ENCODE results near the gene CDH16. TPM values are rescaled to one million over a fixed set of nuclear protein-coding genes. Genes with fewer than 3 reads are reported as not detected.

CDH16 gene
- total and polyA plus RNA-seq, 2 donors (not counting 3 experiments of a cell fraction or from before 2014, with no cell fraction given), result not detected

DNA sequence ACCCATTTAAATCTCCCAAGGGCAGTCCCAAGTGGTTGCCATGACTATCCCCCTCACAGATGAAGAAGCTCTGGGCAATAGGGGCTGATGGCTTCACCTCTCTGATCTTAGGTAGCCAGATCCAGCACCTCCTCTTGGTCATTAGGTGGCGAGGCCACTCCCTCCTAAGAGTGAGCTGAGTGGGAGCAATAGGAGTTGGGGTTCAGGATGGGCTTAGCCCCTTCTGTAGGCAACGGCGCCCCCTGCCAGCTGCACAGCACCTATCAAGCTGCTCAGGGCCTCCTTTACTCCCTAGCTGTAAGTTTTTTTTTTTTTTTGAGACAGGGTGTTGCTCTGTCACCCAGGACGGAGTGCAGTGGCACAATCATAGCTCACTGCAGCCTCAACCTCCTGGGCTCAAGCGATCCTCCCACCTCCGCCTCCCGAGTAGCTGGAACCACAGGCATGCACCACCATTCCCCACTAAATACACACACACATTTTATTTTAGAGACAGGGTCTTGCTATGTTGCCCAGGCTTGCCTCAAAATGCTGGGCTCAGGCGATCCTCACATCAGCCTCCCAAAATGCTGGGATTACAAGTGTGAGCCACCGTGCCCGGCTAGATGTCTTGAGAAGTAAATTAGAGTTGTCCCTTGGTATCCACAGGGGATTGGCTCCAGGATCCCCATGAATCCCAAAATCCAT is 10.2 kb upstream of the CDH16 start:
- ChIA-PET CTCF (interaction anchor here (0.8 to 5.2 kb wide), 10 partner anchors 9 to 98 kb away, joined by 3 to 72 read pairs (median 4); partner anchors contain the start of genes NAE1 and PDP2), POLR2A (no interaction called here)
- Histone ChIP-seq H3K9ac (replicated peaks; ENCODE audit: extremely low read depth, insufficient read depth, low read length) (no peak overlapping the region), H3K4me2 (ENCODE audit: insufficient read depth, low read length) (no peak overlapping the region), H3K79me2 (ENCODE audit: control insufficient read depth, insufficient read depth, low read length) (peaks cover 7% of the 10 kb centered on the region), H3K9me1 (replicated peaks; ENCODE audit: control insufficient read depth, extremely low read depth, insufficient read depth, low read length) (no peaks in the 10 kb centered on the region), H3K27ac (ENCODE audit: insufficient read depth, low read depth, low read length) (no peak overlapping the region), H3K27me3 (ENCODE audit: control insufficient read depth in 2 of 2, insufficient read depth in 2 of 2, low read length in 2 of 2) (peaks cover 14 to 23% of the 10 kb centered on the region in 2 experiments), H3K4me1 (ENCODE audit: control insufficient read depth, extremely low read depth, insufficient read depth, low read length) (peaks cover 10% of the 10 kb centered on the region), H3K9me3 (replicated peaks; ENCODE audit: control insufficient read depth, insufficient read depth, low read length) (no peaks in the 10 kb centered on the region), H3K36me3 (ENCODE audit: control insufficient read depth in 2 of 2, extremely low read depth in 1 of 2, insufficient read depth in 2 of 2, low read length in 2 of 2) (no peaks in the 10 kb centered on the region), H4K20me1 (replicated peaks; ENCODE audit: control insufficient read depth, extremely low read depth, insufficient read depth, low read length) (no peaks in the 10 kb centered on the region), H3K4me3 (replicated peaks in 1 of 3; ENCODE audit: insufficient read depth in 1 of 3, low read depth in 1 of 3, low read length in 3 of 3) (no peak overlapping the region), H2AFZ (ENCODE audit: low read depth, low read length) (no peak overlapping the region)
- no peak for DNase-seq (ENCODE audit: low read depth, low spot score)
- intact Hi-C loops (cut with micrococcal nuclease), result no loop called here
- TF ChIP-seq FOS (IDR thresholded peaks at IDR 0.05; ENCODE audit: borderline replicate concordance, insufficient read depth, low read length) (no peak), POLR2AphosphoS5 (IDR thresholded peaks at IDR 0.05; ENCODE audit: insufficient read depth, low read depth, low read length) (no peak), JUN (IDR thresholded peaks at IDR 0.05; ENCODE audit: borderline replicate concordance, insufficient read depth, insufficient read length, low read depth) (no peak)
- TF ChIP-seq, protein P1, sequence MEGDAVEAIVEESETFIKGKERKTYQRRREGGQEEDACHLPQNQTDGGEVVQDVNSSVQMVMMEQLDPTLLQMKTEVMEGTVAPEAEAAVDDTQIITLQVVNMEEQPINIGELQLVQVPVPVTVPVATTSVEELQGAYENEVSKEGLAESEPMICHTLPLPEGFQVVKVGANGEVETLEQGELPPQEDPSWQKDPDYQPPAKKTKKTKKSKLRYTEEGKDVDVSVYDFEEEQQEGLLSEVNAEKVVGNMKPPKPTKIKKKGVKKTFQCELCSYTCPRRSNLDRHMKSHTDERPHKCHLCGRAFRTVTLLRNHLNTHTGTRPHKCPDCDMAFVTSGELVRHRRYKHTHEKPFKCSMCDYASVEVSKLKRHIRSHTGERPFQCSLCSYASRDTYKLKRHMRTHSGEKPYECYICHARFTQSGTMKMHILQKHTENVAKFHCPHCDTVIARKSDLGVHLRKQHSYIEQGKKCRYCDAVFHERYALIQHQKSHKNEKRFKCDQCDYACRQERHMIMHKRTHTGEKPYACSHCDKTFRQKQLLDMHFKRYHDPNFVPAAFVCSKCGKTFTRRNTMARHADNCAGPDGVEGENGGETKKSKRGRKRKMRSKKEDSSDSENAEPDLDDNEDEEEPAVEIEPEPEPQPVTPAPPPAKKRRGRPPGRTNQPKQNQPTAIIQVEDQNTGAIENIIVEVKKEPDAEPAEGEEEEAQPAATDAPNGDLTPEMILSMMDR (IDR thresholded peaks at IDR 0.05; ENCODE audit: extremely low read depth in 1 of 2, insufficient read depth in 1 of 2, low read depth in 1 of 2, low read length in 2 of 2), result peak; percentile 13 to 34
- TF ChIP-seq, protein P2, sequence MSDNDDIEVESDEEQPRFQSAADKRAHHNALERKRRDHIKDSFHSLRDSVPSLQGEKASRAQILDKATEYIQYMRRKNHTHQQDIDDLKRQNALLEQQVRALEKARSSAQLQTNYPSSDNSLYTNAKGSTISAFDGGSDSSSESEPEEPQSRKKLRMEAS (IDR thresholded peaks at IDR 0.05; ENCODE audit: insufficient read depth, insufficient read length), result no peak
- FAIRE-seq, result no peak
- no TSS peak for BruUV-seq (replicated peaks)
- dilution Hi-C loops (cut with MboI; ENCODE audit: extremely low pct_ligation_motif_present, low sequenced_read_pairs), result no loop called here
